Gastrocnemius medialis (tissue), 4 donors: ENCODE data around the gene PPP2R5C.

Experiments used
- CTCF ChIP-seq, 5 experiments: fragments of 450-650 bp in 3 of 5; fragments of 200-600 bp in 2 of 5; sonication (generic) in 2 of 5; IDR thresholded peaks in 4 of 5; conservative IDR thresholded peaks in 1 of 5; 1 replicate in 4 of 5; 2 replicates in 1 of 5; pipeline ENCODE4 v1.5.1; 2016 to 2019; ENCODE audit warnings: antibody characterized with exemption in 5 of 5, mild to moderate bottlenecking in 3 of 5, moderate library complexity in 3 of 5
- POLR2A ChIP-seq, 2 donors: fragments of 450-650 bp; IDR thresholded peaks; one replicate each; pipeline ENCODE4 v1.6.1; 2017; ENCODE audit warnings: antibody characterized with exemption in 2 of 2, mild to moderate bottlenecking in 2 of 2, moderate library complexity in 2 of 2

- TF ChIP-seq CTCF (IDR thresholded peaks at IDR 0.05 in 4 of 5, conservative IDR thresholded peaks at IDR 0.05 in 1 of 5) = no peak
- TF ChIP-seq POLR2A (IDR thresholded peaks at IDR 0.05) = no peak
Observed at GRCh38 chr14:101937926-101938767, 176.6 kb downstream of the PPP2R5C start.
